ENCODE measurements around the gene AIF1L.

Gene AIF1L

DNA sequence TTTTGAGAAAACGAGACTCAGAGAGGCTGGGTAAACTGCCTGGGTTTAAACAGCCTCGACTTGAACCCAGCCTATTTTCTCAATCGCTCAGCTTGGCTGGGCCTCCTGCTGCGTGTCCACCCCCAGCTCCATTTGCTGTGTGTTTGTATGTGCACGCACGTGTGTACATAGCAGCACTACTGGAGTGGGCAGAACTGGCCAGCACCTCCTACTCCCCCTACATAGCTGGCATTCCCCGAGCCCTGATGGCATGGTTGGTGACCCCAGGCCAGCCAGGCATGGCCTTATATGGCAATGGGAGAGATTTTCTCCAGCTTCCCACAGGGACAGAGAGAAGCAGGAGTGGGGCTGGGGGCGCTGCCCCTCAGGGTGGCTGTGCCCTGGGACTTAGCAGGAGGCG lies 4.1 kb downstream of the AIF1L start:
- TF ChIP-seq, protein P1, sequence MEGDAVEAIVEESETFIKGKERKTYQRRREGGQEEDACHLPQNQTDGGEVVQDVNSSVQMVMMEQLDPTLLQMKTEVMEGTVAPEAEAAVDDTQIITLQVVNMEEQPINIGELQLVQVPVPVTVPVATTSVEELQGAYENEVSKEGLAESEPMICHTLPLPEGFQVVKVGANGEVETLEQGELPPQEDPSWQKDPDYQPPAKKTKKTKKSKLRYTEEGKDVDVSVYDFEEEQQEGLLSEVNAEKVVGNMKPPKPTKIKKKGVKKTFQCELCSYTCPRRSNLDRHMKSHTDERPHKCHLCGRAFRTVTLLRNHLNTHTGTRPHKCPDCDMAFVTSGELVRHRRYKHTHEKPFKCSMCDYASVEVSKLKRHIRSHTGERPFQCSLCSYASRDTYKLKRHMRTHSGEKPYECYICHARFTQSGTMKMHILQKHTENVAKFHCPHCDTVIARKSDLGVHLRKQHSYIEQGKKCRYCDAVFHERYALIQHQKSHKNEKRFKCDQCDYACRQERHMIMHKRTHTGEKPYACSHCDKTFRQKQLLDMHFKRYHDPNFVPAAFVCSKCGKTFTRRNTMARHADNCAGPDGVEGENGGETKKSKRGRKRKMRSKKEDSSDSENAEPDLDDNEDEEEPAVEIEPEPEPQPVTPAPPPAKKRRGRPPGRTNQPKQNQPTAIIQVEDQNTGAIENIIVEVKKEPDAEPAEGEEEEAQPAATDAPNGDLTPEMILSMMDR (IDR thresholded peaks at IDR 0.05; ENCODE audit: insufficient read depth, low read depth, low read length, missing control alignments): no peak
- DNase-seq (ENCODE audit: low read depth): no peak
- H3K4me3 ChIP-seq (ENCODE audit: low read depth, low read length): no peak overlapping the region

DNA sequence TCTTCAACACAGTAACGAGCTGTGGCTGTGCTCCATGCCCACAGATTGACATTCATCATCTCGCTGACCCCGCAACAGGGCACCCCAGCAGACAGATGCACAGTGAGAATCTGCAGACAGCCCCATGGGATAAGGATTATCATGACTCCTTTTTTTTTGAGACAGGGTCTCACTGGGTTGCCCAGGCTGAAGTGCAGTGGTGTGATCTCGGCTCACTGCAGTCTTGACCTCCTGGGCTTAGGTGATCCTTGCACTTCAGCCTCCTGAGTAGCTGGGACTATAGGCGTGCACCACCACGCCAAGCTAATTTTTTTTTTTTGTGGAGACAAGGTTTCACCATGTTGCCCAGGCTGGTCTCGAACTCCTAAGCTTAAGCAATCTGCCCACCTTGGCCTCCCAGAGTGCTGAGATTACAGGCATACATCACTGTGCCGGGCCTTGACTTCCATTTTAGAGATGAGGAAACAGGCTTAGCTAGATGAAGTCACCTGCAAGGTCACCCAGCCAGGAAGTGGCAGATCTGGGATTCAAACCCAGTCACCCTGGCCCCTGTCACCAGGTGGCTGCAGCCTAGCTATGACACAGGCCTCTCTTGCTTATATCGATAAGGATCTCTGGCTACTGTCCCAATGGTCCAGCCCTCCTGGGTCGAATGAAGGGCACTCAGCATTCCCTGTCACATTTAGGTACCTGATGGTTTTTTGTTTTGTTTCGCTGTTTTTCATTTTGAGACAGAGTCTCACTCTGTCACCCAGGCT lies 5.1 kb downstream of the AIF1L start:
- TF ChIP-seq, protein P1 (IDR thresholded peaks at IDR 0.05; ENCODE audit: insufficient read depth, low read depth, low read length, missing control alignments): no peak
- H3K4me3 ChIP-seq (ENCODE audit: low read depth, low read length): no peak overlapping the region
- DNase-seq (ENCODE audit: low read depth): no peak

DNA sequence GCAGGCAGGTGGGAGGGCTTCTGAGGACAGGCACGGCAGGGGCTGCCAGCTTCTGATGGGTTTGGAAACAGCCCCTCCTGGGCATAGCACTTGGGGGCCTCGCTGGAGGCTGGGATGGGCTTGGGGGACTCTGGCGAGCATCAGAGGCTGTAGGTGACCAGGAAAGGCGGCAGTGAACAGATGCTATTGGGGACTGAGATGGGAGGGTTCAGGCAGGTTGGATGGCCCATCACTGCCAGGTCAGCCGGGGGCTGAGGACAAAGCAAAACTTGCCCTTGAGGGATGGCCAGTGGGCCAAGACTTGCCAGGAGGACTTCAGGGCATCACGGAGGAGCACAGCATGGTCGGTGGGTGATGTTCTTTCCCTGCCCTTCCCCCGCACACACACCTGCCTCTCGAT lies 6.7 kb downstream of the AIF1L start:
- no peak for DNase-seq (ENCODE audit: low read depth)

DNA sequence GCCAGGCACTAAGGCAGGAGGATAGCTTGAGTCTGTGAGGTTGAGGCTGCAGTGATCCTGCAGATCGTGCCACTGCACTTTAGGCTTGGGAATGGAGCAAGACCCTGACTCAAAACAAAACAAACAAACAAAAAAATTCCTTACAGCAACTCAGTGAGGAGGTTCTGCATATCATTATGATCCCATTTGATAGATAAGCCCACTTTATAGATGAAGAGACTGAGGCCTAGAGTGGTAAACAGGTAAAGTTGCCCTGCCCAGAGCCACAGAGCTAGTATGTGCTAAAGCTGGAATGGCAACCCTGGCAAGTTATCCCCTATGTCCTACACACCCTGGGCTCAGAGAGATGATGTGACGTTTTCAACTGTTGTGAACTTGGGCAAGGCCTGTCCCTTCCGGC lies 7.2 kb downstream of the AIF1L start:
- no peak overlapping the region for H3K4me3 ChIP-seq (ENCODE audit: low read depth, low read length)

More for the DNA sequence above, 6.7 kb downstream of the AIF1L start:
- TF ChIP-seq, protein P1 (IDR thresholded peaks at IDR 0.05; ENCODE audit: insufficient read depth, low read depth, low read length, missing control alignments): no peak
- H3K4me3 ChIP-seq (ENCODE audit: low read depth, low read length): no peak overlapping the region

DNA sequence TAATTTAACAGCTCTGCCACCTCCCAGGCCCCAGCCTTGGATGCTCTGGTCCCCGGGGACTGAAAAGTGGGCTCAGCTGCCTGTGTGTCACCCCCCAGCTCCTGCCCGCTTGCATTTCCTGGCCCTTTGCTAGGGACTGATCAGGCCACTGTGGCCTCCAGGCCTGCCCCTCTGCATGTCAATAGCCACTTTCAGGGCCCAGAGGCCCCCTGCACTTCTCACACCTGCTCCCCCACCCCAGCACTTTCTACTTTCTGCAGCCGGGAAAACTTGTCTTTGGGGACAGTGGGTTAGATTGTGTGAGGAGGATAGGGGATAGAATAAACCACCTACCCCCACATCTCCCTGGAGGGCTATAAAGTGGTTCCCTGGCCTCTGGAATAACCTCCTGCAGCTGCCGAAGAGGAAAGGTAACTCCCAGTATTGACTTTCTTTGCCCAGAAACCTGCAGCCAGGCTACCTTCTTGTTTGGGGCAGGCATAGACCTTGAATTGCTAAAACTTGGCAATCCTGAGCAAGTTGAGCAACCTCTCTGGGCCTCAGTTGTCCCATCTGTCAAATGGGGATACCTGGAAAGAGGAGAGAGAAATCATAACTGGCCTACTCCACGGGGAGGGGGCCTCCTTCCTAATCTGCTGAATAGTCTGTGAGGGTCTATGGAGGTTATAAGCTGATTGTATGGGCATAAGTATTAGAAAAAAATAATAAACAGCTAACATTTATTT lies 7.8 kb downstream of the AIF1L start:
- TF ChIP-seq, protein P1 (IDR thresholded peaks at IDR 0.05; ENCODE audit: insufficient read depth, low read depth, low read length, missing control alignments): no peak
- no peak overlapping the region for H3K4me3 ChIP-seq (ENCODE audit: low read depth, low read length)
- no peak for DNase-seq (ENCODE audit: low read depth)

More for the DNA sequence above, 7.2 kb downstream of the AIF1L start:
- DNase-seq (ENCODE audit: low read depth): no peak
- TF ChIP-seq, protein P1 (IDR thresholded peaks at IDR 0.05; ENCODE audit: insufficient read depth, low read depth, low read length, missing control alignments): no peak

DNA sequence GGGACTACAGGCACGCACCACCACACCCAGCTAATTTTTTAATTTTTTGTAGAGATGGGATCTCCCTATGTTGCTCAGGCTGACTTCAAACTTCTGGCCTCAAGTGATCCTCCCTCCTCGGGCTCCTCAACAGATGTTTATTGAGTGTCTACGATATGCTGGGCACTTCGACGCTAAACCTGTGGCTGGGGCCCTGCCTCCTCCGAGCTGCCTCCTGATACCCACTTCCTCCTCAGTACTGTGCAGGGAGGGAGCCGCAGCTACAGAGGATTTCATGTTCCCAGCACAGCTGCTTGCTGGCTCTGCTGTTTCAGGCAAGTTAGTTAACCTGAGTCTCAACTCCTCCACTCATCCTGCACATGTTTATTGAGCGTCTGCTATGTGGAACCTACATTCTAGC lies 9.6 kb downstream of the AIF1L start:
- TF ChIP-seq, protein P1 (IDR thresholded peaks at IDR 0.05; ENCODE audit: insufficient read depth, low read depth, low read length, missing control alignments): no peak
- H3K4me3 ChIP-seq (ENCODE audit: low read depth, low read length): no peak overlapping the region
- DNase-seq (ENCODE audit: low read depth): no peak
